IgD-negative memory B cell (primary cell): ENCODE results near the gene XRCC5. TPM values are rescaled to one million over a fixed set of nuclear protein-coding genes. Genes with fewer than 3 reads are reported as not detected.

ENCODE experiments used
- H3K27ac Mint-ChIP-seq, 3 donors: one replicate each; pipeline ENCODE4 v1.8.0; 2020 to 2022; ENCODE audit warnings: mild to moderate bottlenecking in 3 of 3, mixed read lengths in 3 of 3, moderate library complexity in 1 of 3
- H3K27me3 Mint-ChIP-seq: one replicate; pipeline ENCODE4 v1.8.0; 2021; ENCODE audit warnings: mixed read lengths
- H3K36me3 Mint-ChIP-seq: one replicate; pipeline ENCODE4 v1.8.0; 2020; ENCODE audit warnings: mild to moderate bottlenecking, mixed read lengths
- H3K4me1 Mint-ChIP-seq, 3 donors: one replicate each; pipeline ENCODE4 v1.8.0; 2020 to 2022; ENCODE audit warnings: mixed read lengths in 3 of 3, mild to moderate bottlenecking in 1 of 3
- H3K4me3 Mint-ChIP-seq, 4 donors: one replicate each; pipeline ENCODE4 v1.8.0; 2020 to 2022; ENCODE audit warnings: mild to moderate bottlenecking in 4 of 4, mixed read lengths in 4 of 4, moderate library complexity in 3 of 4
- H3K9me3 Mint-ChIP-seq, 3 donors: one replicate each; pipeline ENCODE4 v1.8.0; 2020 to 2021; ENCODE audit warnings: mixed read lengths in 3 of 3, mild to moderate bottlenecking in 1 of 3
- polyA plus RNA-seq: library from polyadenylated mRNA; unstranded; fragments of 300-500 nt; fragmentation: Illumina TruSeq; gene quantifications from one replicate; pipeline ENCODE4 v1.2.3, GENCODE V29; 2021

Gene XRCC5
- polyA plus RNA-seq, 1 donor from 2014 or later: 234 TPM

DNA sequence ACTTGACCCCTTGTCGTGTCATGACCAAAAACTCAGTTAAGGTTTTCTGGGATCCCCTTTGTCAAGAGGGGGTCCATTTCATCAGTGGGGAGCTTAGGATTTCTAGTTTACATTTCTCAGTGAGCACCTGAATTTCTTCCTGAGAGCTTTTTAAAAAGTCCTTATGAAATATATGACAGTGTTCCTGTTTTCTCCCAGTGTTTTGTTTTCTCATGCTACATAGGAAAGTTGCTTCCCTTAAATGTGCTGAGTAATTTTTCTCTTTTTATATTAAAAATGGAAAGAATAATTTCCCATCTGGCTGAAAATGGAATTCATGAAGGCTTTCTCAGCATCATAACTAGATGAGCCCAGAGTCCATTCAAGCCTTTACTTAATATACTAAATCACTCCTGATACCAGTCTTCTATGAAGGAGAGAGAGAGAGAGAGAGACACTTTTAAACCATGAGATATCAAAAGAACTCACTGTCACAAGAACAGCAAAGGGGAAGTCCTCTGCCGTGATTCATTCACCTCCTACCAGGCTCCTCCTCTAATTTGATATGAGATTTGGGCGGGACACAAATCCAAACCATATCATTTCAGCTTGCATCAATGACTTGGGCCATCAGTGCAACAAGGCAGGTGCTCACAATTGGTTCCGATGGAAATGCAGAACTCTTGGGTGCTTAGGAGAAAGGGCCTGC, 61.1 kb downstream of the XRCC5 start:
- H3K27ac Mint-ChIP-seq: peak overlapping the region in 1 of 3 donors; percentile 53
- H3K9me3 Mint-ChIP-seq: no peaks in the 10 kb centered on the region
- H3K27me3 Mint-ChIP-seq: no peaks in the 10 kb centered on the region
- H3K36me3 Mint-ChIP-seq: peaks cover 7% of the 10 kb centered on the region
- no peak overlapping the region for H3K4me3 Mint-ChIP-seq
- H3K4me1 Mint-ChIP-seq: peaks cover 6 to 13% (median 9%) of the 10 kb centered on the region in 3 donors

DNA sequence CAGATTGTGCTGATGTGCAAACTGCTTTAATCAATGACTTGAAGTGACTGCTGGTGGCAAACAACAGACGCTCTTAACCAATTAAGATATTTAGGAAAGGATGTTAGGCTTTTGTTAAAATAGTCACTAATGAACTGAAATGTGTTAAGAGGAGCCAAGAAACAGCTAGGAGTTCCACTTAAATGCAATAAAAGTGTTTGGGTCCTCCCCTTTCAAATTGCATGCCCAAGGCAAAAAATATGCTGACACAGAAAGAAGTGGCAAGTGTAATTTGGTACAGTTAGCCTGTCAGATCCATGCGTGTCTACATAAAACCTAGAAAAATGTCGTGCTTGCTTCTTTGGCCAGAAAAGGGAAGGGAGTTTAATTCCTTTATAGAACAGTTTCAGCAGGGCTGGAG, 61.9 kb downstream of the XRCC5 start:
- Mint-ChIP-seq H3K27ac (no peak overlapping the region), H3K27me3 (no peaks in the 10 kb centered on the region), H3K9me3 (no peaks in the 10 kb centered on the region), H3K36me3 (peaks cover 7% of the 10 kb centered on the region), H3K4me1 (peaks cover 7 to 13% (median 9%) of the 10 kb centered on the region in 3 donors), H3K4me3 (no peak overlapping the region)

DNA sequence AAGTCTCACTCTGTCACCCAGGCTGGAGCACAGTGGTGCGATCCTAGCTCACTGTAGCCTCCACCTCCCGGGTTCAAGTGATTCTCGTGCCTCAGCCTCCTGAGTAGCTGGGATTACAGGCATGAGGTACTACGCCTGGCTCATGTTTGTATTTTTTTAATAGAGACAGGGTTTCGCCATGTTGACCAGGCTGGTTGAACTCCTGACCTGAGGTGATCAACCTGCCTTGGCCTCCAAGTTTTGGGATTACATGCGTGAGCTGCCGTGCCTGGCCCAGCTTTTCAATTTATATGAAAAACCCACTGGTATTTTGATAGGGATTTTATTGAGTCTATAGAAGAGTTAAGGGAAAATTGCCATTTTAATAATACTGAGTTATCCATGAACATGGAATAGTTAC, 63.3 kb downstream of the XRCC5 start:
- H3K4me3 Mint-ChIP-seq: no peak overlapping the region
- H3K36me3 Mint-ChIP-seq: peaks cover 7% of the 10 kb centered on the region
- no peaks in the 10 kb centered on the region for H3K9me3 Mint-ChIP-seq
- peaks cover 11 to 17% (median 11%) of the 10 kb centered on the region in 3 donors for H3K4me1 Mint-ChIP-seq
- no peak overlapping the region for H3K27ac Mint-ChIP-seq
- no peaks in the 10 kb centered on the region for H3K27me3 Mint-ChIP-seq

DNA sequence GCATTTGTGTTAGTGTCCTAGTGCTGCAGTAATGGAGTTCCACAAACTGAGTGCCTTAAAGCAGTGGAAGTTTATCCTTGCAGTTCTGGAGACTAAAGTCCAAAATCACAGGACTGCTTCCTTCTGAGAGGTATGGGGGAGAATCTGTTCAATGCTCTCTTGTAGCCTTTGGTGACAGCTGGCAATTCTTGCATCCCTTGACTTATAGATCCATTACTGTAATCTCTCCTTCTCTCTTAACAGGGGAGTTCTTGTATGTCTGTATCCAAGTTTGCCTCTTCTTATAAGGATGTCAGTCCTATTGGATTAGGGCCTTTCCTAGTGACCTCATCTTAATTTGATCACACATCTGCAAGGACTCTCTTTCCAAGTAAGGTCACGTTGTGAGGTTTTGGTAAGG, 69.9 kb downstream of the XRCC5 start:
- Mint-ChIP-seq H3K27me3 (no peaks in the 10 kb centered on the region), H3K4me1 (peaks cover 30 to 33% (median 32%) of the 10 kb centered on the region in 3 donors), H3K9me3 (no peaks in the 10 kb centered on the region), H3K27ac (no peak overlapping the region), H3K36me3 (peaks cover 9% of the 10 kb centered on the region), H3K4me3 (no peak overlapping the region)

DNA sequence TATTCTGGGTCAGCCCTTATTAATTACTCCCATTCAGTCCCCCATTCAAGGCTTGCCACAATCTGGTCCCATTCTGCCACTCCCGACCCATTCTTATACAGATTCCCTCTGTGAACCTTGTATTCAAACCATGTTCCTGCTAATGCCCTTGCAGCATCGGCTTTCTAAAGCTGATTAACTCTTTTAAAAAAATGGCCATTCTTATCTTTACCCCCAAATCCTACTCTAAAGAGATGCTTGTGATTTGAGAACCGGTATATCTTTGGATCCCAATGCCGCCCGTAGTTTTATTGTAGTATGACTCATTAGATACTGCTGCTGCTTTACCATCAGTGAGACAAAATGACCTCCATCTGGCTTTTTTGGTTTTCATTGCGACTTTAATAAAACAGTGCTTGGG, 72.2 kb downstream of the XRCC5 start:
- no peak overlapping the region for H3K4me3 Mint-ChIP-seq
- H3K27ac Mint-ChIP-seq: peak overlapping the region in 1 of 3 donors; percentile 21
- peaks cover 31 to 39% (median 35%) of the 10 kb centered on the region in 3 donors for H3K4me1 Mint-ChIP-seq

DNA sequence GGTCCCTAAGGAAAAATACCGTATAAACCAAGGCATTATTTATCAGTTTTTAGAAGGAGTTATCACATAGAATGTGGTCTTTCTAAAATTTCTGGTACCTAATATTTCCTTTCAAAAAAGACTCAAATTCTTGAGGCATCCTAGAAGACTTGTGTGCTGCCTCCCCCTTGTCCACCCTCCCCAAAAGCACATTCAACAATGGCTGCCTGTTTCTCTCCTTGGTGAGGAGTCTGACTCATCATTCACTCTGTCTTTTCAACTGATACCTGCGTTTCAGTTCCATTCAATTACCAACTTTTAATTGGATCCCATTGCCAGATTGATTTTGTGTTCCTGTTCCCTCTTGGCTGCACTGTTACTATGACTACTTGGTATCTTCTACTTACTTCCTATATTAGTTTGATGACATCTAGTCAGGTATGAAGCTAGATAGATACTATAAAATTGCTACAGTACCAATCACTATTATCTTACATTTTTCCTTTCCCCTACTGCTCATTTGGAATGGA, 72.9 kb downstream of the XRCC5 start:
- Mint-ChIP-seq H3K27me3 (no peaks in the 10 kb centered on the region), H3K4me3 (no peak overlapping the region), H3K27ac (peak overlapping the region in 2 of 3 donors; percentile 2 to 3), H3K9me3 (no peaks in the 10 kb centered on the region), H3K4me1 (peaks cover 31 to 36% (median 35%) of the 10 kb centered on the region in 3 donors), H3K36me3 (peaks cover 4% of the 10 kb centered on the region)

More for the DNA sequence above, 72.2 kb downstream of the XRCC5 start:
- Mint-ChIP-seq H3K9me3 (no peaks in the 10 kb centered on the region), H3K27me3 (no peaks in the 10 kb centered on the region), H3K36me3 (peaks cover 4% of the 10 kb centered on the region)

DNA sequence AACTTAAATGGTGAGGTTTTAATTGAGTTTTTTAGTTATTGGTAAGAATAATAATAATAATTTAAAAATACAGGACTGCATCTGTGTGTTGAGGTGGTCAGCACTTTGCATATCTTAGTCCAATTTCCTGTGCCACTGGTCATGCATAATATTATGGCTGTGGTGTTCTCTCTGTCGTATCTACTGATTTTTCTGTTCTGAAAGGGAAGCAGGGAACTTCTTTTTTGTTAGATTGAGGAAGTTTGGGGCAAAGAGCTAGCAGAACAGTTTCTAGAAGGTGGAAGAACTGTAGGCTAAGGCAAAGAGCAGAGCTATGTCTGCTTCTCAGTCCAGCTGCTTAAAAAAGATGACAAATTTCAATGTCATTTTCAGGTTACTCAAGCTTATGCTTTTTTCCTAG, 74.3 kb downstream of the XRCC5 start:
- H3K4me3 Mint-ChIP-seq: peak overlapping the region in 2 of 4 donors; percentile 55 to 59
- H3K27me3 Mint-ChIP-seq: no peaks in the 10 kb centered on the region
- H3K36me3 Mint-ChIP-seq: peaks cover 6% of the 10 kb centered on the region

DNA sequence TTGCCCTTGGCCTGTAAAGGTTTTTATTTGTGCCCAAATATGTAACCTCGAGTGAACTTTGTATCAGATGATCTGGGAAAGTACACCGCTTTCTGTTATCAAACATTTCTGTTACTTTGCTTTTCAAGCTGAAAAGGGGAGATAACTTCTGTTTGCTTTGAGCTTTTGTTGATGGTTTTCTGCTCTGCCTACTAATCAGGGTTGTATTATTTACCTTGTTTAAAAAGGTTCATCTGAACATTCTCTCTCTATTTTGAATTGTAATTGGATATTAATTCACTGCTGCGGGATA, 79.4 kb downstream of the XRCC5 start:
- Mint-ChIP-seq H3K36me3 (peaks cover 2% of the 10 kb centered on the region), H3K4me1 (peaks cover 20 to 42% (median 26%) of the 10 kb centered on the region in 3 donors), H3K4me3 (no peak overlapping the region), H3K27ac (peak overlapping the region in 1 of 3 donors; percentile 47), H3K9me3 (no peaks in the 10 kb centered on the region), H3K27me3 (no peaks in the 10 kb centered on the region)

More for the DNA sequence above, 74.3 kb downstream of the XRCC5 start:
- no peaks in the 10 kb centered on the region for H3K9me3 Mint-ChIP-seq
- H3K4me1 Mint-ChIP-seq: peaks cover 37 to 43% (median 40%) of the 10 kb centered on the region in 3 donors
- H3K27ac Mint-ChIP-seq: peak overlapping the region in 2 of 3 donors; percentile 30 to 68

DNA sequence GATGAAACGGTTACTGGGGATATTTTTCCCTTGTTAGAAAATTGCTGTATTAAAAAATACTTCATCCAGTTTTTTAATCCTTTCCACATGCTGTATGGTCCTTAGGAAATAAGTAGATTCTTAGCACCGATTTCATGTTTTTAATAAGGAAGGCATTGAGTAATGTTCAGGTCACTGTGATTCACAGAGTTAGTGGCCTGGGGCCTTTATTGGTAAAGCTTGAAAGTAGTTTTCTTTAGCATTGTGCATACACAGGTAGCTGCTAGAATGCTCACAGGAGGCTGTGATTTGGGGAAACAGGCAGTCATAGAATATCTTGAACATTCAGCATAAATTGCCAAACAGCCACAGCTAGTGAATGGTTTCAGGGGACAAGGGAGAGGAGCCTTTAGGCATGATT, 79.8 kb downstream of the XRCC5 start:
- Mint-ChIP-seq H3K36me3 (peaks cover 2% of the 10 kb centered on the region), H3K4me3 (no peak overlapping the region), H3K4me1 (peaks cover 16 to 42% (median 24%) of the 10 kb centered on the region in 3 donors), H3K9me3 (no peaks in the 10 kb centered on the region), H3K27ac (no peak overlapping the region), H3K27me3 (no peaks in the 10 kb centered on the region)

DNA sequence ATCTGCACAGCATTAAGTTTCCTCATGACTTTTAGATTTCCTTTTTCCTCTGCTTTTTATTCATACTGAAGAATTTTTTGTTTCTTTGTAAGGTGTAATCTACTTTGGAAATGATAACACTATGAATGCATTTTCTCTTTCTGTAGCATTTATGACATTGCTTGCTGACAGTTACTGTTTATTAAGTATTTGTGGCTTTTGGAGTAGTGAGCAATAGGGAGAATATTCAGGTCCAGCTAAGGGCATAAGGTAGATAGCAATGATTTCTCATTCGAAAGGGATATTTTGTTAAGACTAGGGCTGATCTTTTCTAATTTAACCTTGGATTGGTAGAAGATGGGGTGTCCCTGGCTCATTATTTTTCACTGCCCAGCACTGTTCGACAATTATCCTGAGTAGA, 80.3 kb downstream of the XRCC5 start:
- Mint-ChIP-seq H3K4me3 (no peak overlapping the region), H3K36me3 (peaks cover 5% of the 10 kb centered on the region), H3K27me3 (no peaks in the 10 kb centered on the region), H3K27ac (peak overlapping the region in 1 of 3 donors; percentile 31), H3K4me1 (peaks cover 19 to 46% (median 27%) of the 10 kb centered on the region in 3 donors), H3K9me3 (no peaks in the 10 kb centered on the region)

DNA sequence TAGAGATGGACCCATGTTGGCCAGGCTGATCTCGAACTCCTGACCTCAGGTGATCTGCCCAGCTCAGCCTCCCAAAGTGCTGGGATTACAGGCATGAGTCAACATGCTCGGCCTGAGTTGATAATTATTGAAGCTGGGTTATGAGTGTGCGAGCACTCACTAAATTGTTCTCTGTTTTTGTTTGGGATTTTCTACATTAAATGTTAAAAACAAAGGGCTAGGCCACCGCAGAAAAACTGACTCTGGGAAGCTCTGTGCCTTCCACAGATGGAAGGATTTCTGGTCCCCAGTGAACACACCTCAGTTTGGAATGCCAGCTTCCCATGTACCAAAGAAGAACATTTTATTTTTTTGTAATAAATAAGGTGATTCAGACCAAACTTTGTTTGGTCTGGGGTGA, 83.0 kb downstream of the XRCC5 start:
- Mint-ChIP-seq H3K27me3 (no peaks in the 10 kb centered on the region), H3K27ac (no peak overlapping the region), H3K4me3 (no peak overlapping the region), H3K9me3 (no peaks in the 10 kb centered on the region), H3K36me3 (peaks cover 9% of the 10 kb centered on the region), H3K4me1 (peaks cover 12 to 45% (median 25%) of the 10 kb centered on the region in 3 donors)

DNA sequence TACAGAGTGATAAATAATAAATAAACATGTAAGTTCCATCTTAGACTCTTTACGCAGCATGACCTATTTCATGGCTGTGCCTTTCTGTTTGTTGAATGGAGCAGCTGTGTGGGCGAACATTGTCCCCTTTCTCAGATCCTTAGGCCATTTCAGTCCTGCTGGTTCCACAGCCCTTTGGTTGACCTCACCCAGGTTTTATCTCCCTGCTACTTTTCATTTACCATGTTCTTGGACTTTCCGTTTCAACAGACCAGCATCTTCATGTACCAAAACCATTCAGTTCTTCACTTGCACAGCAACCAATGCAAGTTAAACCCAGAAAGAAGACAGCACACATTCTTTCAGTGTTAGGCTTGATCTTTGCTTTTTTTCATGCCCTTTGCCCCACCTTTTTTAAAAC, 83.8 kb downstream of the XRCC5 start:
- H3K27ac Mint-ChIP-seq: no peak overlapping the region
- no peak overlapping the region for H3K4me3 Mint-ChIP-seq
- H3K9me3 Mint-ChIP-seq: no peaks in the 10 kb centered on the region
- peaks cover 10% of the 10 kb centered on the region for H3K36me3 Mint-ChIP-seq
- H3K27me3 Mint-ChIP-seq: no peaks in the 10 kb centered on the region
- peaks cover 11 to 42% (median 20%) of the 10 kb centered on the region in 3 donors for H3K4me1 Mint-ChIP-seq

DNA sequence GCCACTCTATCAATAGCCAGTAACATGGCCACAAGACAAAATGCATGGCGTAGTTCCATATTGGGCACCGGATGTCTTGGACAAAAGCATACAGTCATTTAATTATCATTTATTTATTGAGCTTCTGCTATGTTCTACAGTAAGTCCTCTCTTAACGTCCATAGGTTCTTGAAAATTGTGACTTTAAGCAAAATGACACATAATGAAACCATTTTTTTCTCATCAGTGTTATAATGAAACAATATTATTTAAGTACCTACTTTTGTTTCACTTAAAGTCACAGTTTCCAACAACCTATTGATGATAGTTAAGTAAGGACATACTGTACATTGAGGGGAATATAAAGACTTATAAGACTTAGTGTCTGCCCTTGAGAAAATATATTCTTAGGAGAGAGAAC, 84.9 kb downstream of the XRCC5 start:
- H3K36me3 Mint-ChIP-seq: peaks cover 10% of the 10 kb centered on the region
- no peaks in the 10 kb centered on the region for H3K27me3 Mint-ChIP-seq
- H3K27ac Mint-ChIP-seq: peak overlapping the region in 1 of 3 donors; percentile 39
- H3K4me3 Mint-ChIP-seq: peak overlapping the region in 2 of 4 donors; percentile 5 to 70
- peaks cover 11 to 31% (median 15%) of the 10 kb centered on the region in 3 donors for H3K4me1 Mint-ChIP-seq
- H3K9me3 Mint-ChIP-seq: no peaks in the 10 kb centered on the region

DNA sequence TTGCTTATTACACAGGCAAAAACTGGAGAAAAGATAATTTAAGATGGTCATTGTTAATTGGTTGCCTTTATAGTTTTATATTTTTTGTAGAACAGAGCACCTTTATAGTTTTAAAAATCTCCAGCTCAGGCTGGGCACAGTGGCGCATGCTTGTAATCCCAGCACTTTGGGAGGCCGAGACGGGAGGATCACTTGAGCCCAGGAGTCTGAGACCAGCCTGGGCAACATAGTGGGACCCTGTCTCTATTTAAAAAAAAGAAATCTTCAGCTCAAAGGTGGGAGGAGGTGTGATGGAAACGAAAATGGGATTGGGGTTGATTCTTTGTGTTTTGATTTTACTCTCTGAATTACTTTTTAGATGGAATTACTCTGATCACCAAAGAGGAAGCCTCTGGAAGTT, 85.4 kb downstream of the XRCC5 start:
- Mint-ChIP-seq H3K27ac (no peak overlapping the region), H3K4me1 (peaks cover 11 to 28% (median 17%) of the 10 kb centered on the region in 3 donors), H3K9me3 (no peaks in the 10 kb centered on the region), H3K4me3 (peak overlapping the region in 2 of 4 donors; percentile 23 to 72), H3K36me3 (peaks cover 13% of the 10 kb centered on the region), H3K27me3 (no peaks in the 10 kb centered on the region)

DNA sequence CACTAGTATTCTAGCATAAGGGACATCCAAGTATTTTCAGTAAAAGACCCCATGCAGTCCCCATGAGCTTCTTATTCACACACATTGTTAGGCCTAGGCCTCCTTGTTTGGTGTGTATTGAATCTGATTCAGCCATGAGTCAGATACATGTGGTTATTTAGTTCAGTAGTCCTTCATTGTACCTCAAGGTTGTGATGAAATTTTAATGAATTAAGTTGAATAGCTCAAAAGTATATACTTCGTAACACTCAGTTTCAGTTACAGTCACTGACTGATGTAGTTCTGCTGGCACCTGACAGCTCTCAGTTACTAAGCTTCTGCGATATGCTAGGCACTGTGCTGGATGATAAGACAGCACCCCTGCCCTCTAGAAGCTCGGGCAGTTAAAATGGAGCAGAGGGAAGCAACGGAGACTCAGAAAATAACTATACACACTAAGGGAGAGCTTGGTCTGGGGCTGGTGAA, 86.4 kb downstream of the XRCC5 start:
- Mint-ChIP-seq H3K27ac (no peak overlapping the region), H3K27me3 (no peaks in the 10 kb centered on the region), H3K4me1 (peaks cover 11 to 20% (median 17%) of the 10 kb centered on the region in 3 donors), H3K9me3 (no peaks in the 10 kb centered on the region), H3K4me3 (no peak overlapping the region), H3K36me3 (peaks cover 13% of the 10 kb centered on the region)
